Astrocyte of the cerebellum (primary cell): Measurements from ENCODE around the gene KLK15.

Source experiments
- DNase-seq: peaks from one replicate; pipeline ENCODE4 v3.0.0-alpha.2; 2011; ENCODE audit warnings: low read depth
- H3K4me3 ChIP-seq: 2 replicates; pipeline ENCODE4 v1.5.1; 2011; ENCODE audit warnings: mild to moderate bottlenecking, low read depth, low read length, moderate library complexity
- CTCF ChIP-seq: IDR thresholded peaks from 2 replicates; pipeline ENCODE4 v1.5.1; 2012; ENCODE audit warnings: low read length, low read depth, moderate library complexity, mild to moderate bottlenecking; ENCODE audit errors: missing control alignments
- in situ Hi-C: cut with HindIII; loops from 2 replicates; pipeline ENCODE4 v1.10.0; 2017; ENCODE audit warnings: low sequenced_read_pairs

The KLK15 gene

DNA sequence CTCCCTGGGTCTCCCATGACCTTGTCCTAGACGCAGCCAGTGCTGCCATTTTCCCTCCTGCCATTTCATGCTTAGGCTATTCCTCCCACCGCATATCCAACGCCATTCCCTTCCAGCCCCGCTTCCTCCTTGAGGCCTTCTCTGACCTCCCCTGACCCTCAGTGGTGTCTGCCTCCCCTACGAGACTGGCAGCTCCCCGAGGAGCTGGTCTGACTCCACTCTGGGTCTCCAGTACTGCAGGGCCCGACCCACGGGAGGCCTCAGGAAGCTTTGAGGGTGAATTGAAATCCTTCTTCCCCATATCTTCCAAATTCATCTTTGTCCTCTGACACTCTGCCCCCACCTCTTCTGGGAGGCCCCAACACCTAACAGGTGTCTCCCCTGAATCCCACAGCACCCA, 708 bp downstream of the KLK15 start:
- in situ Hi-C loops: no loop called here
- H3K4me3 ChIP-seq: no peak overlapping the region
- DNase-seq: no peak
- TF ChIP-seq CTCF: no peak

GRCh38 chr19:50831026-50831396, 2.4 kb downstream of the KLK15 start:
- no peak for DNase-seq
- in situ Hi-C loops: no loop called here
- H3K4me3 ChIP-seq: no peak overlapping the region
- no peak for TF ChIP-seq CTCF

DNA sequence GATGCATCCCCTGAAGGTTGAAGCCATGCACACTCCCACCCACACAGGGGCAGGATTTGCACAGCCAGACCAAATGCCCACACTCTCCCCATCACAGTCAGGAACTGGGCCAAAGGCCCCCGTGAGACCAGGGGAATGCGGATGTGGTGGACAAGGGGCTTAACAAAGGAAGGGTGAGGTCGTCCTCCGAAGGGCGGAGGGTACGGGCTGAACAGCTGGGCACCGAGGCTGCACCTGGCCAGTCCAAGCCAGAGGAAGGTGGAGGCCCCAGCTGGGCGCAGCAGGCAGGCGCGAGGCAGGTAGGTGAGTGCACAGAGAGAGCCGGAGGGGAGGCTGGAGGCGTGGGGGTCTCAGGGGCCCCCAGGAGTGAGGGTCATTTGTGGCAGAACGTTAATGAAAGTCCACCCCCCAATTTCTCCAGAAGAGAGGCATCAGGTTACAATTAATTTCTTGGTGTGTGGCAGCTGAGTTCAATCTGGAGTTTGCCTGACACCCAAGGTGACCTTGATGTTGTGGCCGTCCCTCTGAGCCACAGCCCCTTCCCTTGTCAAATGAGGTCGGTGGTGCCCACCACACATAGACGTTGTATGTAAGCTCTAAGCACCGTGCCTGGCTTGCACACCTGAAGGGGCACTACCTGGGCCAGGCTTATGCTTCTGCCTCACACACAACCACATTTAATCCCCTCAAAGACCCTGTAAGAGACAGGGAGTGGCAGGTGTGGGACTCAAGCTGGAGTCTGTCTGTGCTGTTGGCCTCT, 2.9 kb downstream of the KLK15 start:
- in situ Hi-C loops: no loop called here
- TF ChIP-seq CTCF: no peak

GRCh38 chr19:50829801-50830200, 3.6 kb downstream of the KLK15 start:
- no peak for DNase-seq
- no peak overlapping the region for H3K4me3 ChIP-seq
- in situ Hi-C loops: no loop called here
- TF ChIP-seq CTCF: no peak

More for the DNA sequence above, 2.9 kb downstream of the KLK15 start:
- no peak for DNase-seq
- H3K4me3 ChIP-seq: no peak overlapping the region

GRCh38 chr19:50827476-50827875, 5.9 kb downstream of the KLK15 start:
- DNase-seq: no peak
- TF ChIP-seq CTCF: no peak

DNA sequence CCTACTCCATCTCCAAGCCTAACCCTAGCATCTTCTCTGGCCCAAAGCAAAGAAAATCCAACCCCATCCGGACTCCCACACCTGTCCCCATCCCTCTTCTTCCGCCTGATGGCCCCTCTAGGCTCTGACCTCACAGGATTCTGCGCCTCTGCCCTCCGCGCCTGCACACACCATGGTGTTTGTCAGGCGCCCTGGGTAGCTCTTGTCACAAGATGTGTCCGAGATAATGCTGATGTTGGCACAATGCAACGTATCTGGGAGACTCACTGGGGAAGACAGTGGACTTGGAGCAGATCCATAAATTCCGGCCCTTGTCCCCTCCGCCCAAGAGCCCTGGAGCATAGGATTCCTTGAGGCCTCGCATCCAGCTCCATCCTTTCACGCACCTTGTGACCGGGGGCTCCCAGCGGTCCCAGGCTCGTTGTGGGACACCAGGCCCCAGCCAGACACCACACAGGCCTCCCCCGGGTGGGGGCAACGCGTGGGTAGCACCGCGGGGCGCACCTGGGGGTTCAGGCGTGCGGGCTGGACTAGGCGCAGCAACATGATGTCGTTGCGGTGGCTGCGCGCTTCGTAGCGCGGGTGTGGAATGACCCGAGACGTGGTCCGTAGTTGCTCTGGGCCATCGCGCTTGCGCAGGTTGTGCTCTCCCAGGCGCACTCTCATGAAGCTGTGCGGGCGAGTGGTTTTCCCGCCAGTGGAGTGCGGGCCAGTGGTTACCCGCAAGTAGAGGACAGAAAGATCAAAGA, 6.7 kb downstream of the KLK15 start:
- no peak for TF ChIP-seq CTCF
- in situ Hi-C loops: no loop called here
- no peak for DNase-seq
- no peak overlapping the region for H3K4me3 ChIP-seq

More at GRCh38 chr19:50827476-50827875, 5.9 kb downstream of the KLK15 start:
- in situ Hi-C loops: no loop called here
- H3K4me3 ChIP-seq: no peak overlapping the region
